ENCODE results near the gene SLC9A5.
A peak's percentile ranks its signal among the peaks of the same experiment; 100 is the strongest.

Gene SLC9A5

GRCh38 chr16:67213197-67214019 is 35.4 kb upstream of the SLC9A5 start:
- no peak for TF ChIP-seq Cebpa-rat (IDR thresholded peaks at IDR 0.05)
- Histone ChIP-seq H4K20me1 (no peaks in the 10 kb centered on the region), H3K27ac (no peak overlapping the region), H3K27me3 (no peaks in the 10 kb centered on the region), H3K4me1 (peaks cover 33% of the 10 kb centered on the region), H3K36me3 (no peaks in the 10 kb centered on the region), H3K9ac (no peak overlapping the region), H3K4me2 (no peak overlapping the region), H3K4me3 (no peak overlapping the region), H3K9me3 (no peaks in the 10 kb centered on the region)

DNA sequence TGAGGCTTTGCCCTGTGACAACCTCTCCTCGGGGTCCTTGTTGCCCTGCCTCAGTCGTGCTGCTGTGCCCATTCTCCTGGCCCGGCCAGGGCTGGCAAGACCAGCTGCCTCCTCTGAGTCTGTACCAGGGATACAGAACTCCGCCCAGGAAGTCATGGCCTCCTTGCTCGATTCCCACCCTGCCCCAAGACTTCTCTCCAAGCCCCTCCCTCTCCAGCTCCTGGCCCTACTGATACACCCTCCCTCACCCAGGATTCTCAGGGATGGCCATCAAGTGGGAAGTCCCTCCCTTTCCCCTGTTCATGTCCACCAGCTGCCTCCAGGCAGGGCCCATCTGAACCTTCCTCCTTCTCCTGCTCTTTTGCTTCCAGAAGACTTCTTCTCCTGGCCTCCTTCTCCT is 33.1 kb upstream of the SLC9A5 start:
- H3K9me3 ChIP-seq: no peaks in the 10 kb centered on the region
- H3K36me3 ChIP-seq: no peaks in the 10 kb centered on the region
- H4K20me1 ChIP-seq: no peaks in the 10 kb centered on the region
- no peak overlapping the region for H3K9ac ChIP-seq
- no peaks in the 10 kb centered on the region for H3K27me3 ChIP-seq
- no peak for TF ChIP-seq Cebpa-rat (IDR thresholded peaks at IDR 0.05)
- H3K27ac ChIP-seq: no peak overlapping the region
- H3K4me2 ChIP-seq: no peak overlapping the region
- H3K4me3 ChIP-seq: no peak overlapping the region
- H3K4me1 ChIP-seq: peaks cover 51% of the 10 kb centered on the region

- TF ChIP-seq Cebpa-rat (IDR thresholded peaks at IDR 0.05): no peak
- Histone ChIP-seq H3K9ac (peak overlapping the region; percentile 45; the same call in 1 of the 2 replicates), H3K4me1 (peaks cover 59% of the 10 kb centered on the region), H3K9me3 (no peaks in the 10 kb centered on the region), H4K20me1 (no peaks in the 10 kb centered on the region), H3K36me3 (no peaks in the 10 kb centered on the region), H3K4me3 (no peak overlapping the region), H3K4me2 (peak overlapping the region; percentile 81), H3K27ac (peak overlapping the region; percentile 62), H3K27me3 (no peaks in the 10 kb centered on the region)
These were observed 31.9 kb upstream of the SLC9A5 start for GRCh38 chr16:67216612-67217490.

DNA sequence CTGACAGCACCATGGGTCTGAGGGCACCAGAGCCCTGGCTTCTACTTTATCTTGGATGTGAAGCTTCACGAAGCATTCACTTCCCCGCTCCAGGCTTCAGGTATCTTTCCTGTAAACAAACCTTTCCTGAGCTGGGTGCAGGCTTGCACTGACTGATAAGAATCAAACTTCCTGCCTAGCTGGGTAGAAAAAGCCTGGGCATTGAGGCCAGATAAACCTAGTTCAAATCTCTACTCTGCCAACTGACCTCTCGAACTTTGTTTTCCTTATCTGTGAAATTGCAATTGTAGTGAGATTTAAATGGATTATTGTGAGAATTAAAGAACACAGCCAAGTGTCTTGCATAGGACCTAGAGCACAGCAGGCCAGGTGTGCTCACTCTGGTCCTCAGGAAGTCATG is 24.8 kb upstream of the SLC9A5 start:
- Histone ChIP-seq H3K27ac (no peak overlapping the region), H4K20me1 (peaks cover 19% of the 10 kb centered on the region), H3K36me3 (peaks cover 12% of the 10 kb centered on the region), H3K4me1 (peaks cover 51% of the 10 kb centered on the region), H3K4me2 (no peak overlapping the region), H3K9ac (no peak overlapping the region), H3K4me3 (no peak overlapping the region), H3K9me3 (no peaks in the 10 kb centered on the region), H3K27me3 (no peaks in the 10 kb centered on the region)
- no peak for TF ChIP-seq Cebpa-rat (IDR thresholded peaks at IDR 0.05)

DNA sequence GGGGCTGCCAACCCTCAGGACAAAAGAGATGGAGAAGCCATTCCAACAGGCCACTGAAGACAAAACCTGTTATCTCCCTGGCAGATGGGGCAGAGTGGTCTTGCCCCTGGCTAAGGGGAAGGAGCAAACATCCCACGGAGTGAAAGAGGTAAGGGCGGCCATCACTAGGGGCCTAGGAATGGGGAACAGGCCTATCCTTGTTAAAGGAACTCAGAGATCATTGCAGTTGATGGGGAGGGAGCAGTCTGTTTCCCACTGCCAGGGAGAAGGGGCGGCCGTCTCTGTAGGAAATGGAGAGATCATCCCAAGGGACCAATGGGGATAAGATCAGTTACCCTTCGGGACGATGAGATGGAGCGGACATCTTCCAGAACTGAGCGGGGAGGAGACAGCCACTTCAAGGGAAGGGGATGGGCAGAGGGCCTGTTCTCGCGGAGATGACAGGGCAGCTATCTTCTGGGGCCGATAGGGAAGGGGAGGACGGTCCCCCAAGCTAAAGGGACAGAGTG is 22.4 kb upstream of the SLC9A5 start:
- Histone ChIP-seq H3K9me3 (no peaks in the 10 kb centered on the region), H3K4me3 (peak overlapping the region; percentile 87), H3K36me3 (peaks cover 35% of the 10 kb centered on the region), H3K27ac (peak overlapping the region; percentile 84), H3K4me1 (peaks cover 28% of the 10 kb centered on the region), H4K20me1 (peaks cover 40% of the 10 kb centered on the region), H3K4me2 (peak overlapping the region; percentile 91), H3K9ac (peak overlapping the region; percentile 86), H3K27me3 (no peaks in the 10 kb centered on the region)
- no peak for TF ChIP-seq Cebpa-rat (IDR thresholded peaks at IDR 0.05)

GRCh38 chr16:67226804-67227566 is 21.8 kb upstream of the SLC9A5 start, which contains the start of gene TMEM208:
TMEM208 (plus strand) TSS chr16:67227130; CDS start chr16:67227219, 89 bp downstream.
- peak within 1 kb of the TSS; percentile 86 for H3K9ac ChIP-seq
- H3K9me3 ChIP-seq: no peaks in the 10 kb centered on the region
- peak within 1 kb of the TSS; percentile 95 for H3K4me2 ChIP-seq
- peak within 1 kb of the TSS; percentile 87 for H3K4me3 ChIP-seq
- TF ChIP-seq Cebpa-rat (IDR thresholded peaks at IDR 0.05): no peak
- H3K27me3 ChIP-seq: no peaks in the 10 kb centered on the region
- H3K27ac ChIP-seq: peak within 1 kb of the TSS; percentile 84
- H3K36me3 ChIP-seq: peaks cover 42% of the 10 kb centered on the region
- peaks cover 26% of the 10 kb centered on the region for H3K4me1 ChIP-seq
- peaks cover 40% of the 10 kb centered on the region for H4K20me1 ChIP-seq

- H3K27me3 ChIP-seq: no peaks in the 10 kb centered on the region
- H3K4me2 ChIP-seq: peak overlapping the region; percentile 95
- H3K27ac ChIP-seq: peak overlapping the region; percentile 84
- H4K20me1 ChIP-seq: peaks cover 40% of the 10 kb centered on the region
- H3K36me3 ChIP-seq: peaks cover 47% of the 10 kb centered on the region
- peak overlapping the region; percentile 86 for H3K9ac ChIP-seq
- no peaks in the 10 kb centered on the region for H3K9me3 ChIP-seq
- peak overlapping the region; percentile 87 for H3K4me3 ChIP-seq
- no peak for TF ChIP-seq Cebpa-rat (IDR thresholded peaks at IDR 0.05)
- peaks cover 26% of the 10 kb centered on the region for H3K4me1 ChIP-seq
These were observed 21.2 kb upstream of the SLC9A5 start for GRCh38 chr16:67227567-67227921.

DNA sequence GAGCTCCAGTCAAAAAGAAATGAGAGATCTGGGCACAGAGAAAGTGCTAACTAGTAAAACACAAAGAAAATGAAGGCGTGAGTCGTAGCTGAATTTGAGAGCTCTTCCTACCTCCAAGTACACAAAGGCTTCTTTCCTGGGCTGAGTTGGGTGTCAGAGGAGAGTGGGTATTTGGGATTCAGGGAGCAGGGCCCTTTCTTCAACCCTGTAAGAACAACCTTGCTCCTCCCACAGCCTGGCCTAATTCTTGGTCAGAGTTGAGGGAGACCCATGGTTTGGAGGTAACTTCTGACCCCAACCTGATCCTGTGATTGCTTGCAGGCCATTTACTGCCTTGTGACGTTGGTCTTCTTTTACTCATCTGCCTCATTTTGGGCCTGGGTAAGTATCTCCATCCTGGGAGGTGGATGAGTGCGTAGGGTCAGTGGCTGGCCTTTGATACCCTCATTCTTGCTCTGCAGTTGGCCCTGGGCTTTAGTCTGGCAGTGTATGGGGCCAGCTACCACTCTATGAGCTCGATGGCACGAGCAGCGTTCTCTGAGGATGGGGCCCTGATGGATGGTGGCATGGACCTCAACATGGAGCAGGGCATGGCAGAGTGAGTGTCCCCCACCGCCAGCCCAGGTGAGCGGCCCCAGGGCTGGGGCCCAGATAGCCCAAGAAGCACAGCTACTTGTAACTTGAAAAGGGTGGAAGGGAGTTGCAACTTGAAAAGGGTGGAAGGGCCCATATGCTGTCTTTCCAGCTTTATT is 20.6 kb upstream of the SLC9A5 start:
- H3K27me3 ChIP-seq: no peaks in the 10 kb centered on the region
- TF ChIP-seq Cebpa-rat (IDR thresholded peaks at IDR 0.05): no peak
- H3K4me3 ChIP-seq: peak overlapping the region; percentile 87
- H3K4me2 ChIP-seq: peak overlapping the region; percentile 95
- peaks cover 54% of the 10 kb centered on the region for H3K36me3 ChIP-seq
- H3K9me3 ChIP-seq: no peaks in the 10 kb centered on the region
- H3K27ac ChIP-seq: no peak overlapping the region
- H3K4me1 ChIP-seq: peaks cover 26% of the 10 kb centered on the region
- peaks cover 40% of the 10 kb centered on the region for H4K20me1 ChIP-seq
- H3K9ac ChIP-seq: peak overlapping the region; percentile 86

DNA sequence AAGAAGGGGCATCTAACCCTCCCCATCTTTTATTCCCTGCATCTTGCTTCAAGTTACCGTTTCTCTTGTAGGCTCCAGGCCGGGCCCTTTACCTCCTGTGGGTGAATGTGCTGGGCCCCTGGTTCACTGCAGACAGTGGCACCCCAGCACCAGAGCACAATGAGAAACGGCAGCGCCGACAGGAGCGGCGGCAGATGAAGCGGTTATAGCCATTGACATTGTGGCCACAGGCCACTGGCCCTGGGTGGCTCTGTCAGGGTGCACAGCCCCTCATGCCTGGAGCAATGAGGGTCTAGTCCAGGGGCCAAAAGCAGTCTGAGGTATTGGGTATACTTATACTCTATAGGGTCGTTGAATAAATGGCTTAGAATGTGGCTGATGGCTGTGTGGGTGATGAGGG is 19.9 kb upstream of the SLC9A5 start:
- Histone ChIP-seq H3K4me1 (peaks cover 26% of the 10 kb centered on the region), H3K9me3 (no peaks in the 10 kb centered on the region), H3K9ac (no peak overlapping the region), H4K20me1 (peaks cover 40% of the 10 kb centered on the region), H3K27me3 (no peaks in the 10 kb centered on the region), H3K27ac (no peak overlapping the region), H3K4me3 (no peak overlapping the region), H3K4me2 (no peak overlapping the region), H3K36me3 (peaks cover 60% of the 10 kb centered on the region)
- TF ChIP-seq Cebpa-rat (IDR thresholded peaks at IDR 0.05): no peak
